NCI-H510A (cell line): ENCODE results near the gene CASTOR2.
A peak's percentile ranks its signal among the peaks of the same experiment; 100 is the strongest.
"Not testable (repeated sequence)": the region's sequence is repeated elsewhere in the genome, so short reads cannot be mapped to it uniquely, and the experiment has no call there.

Experiments
- DNase-seq: peaks from one replicate; lab custom pipeline; 2025; lab: John Stamatoyannopoulos, UW

CASTOR2 gene

GRCh38 chr7:74964511-74965119 is at the start of gene CASTOR2:
Gene CASTOR2 (plus strand): TSS chr7:74964705. CDS start chr7:74964986, 281 bp downstream.
- DNase-seq, result peak; percentile 11

- DNase-seq, result not testable (repeated sequence)
Observed at GRCh38 chr7:74922321-74922890, 42.1 kb upstream of the CASTOR2 start.

GRCh38 chr7:74923644-74924043 is 40.9 kb upstream of the CASTOR2 start:
- DNase-seq, result not testable (repeated sequence)

DNA sequence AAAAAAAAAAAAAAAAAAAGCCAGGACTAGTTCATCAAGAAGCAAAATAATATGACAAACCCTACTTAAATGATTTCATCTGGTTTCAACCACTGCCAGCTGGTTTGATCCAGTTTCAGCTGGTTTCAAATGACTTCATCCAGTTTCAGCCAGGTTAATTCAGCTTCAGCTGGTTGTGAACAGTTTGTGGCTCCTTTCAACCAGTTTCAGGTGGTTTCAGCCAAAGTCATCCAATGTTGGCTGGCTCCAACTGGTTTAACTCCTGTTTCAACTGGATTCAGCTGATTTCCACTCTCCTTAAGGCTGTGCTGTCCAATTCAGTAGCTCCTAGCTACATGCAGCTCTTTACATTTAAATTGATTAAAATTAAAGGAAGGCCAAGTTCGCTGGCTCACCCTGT is 37.5 kb upstream of the CASTOR2 start:
- not testable (repeated sequence) for DNase-seq

DNA sequence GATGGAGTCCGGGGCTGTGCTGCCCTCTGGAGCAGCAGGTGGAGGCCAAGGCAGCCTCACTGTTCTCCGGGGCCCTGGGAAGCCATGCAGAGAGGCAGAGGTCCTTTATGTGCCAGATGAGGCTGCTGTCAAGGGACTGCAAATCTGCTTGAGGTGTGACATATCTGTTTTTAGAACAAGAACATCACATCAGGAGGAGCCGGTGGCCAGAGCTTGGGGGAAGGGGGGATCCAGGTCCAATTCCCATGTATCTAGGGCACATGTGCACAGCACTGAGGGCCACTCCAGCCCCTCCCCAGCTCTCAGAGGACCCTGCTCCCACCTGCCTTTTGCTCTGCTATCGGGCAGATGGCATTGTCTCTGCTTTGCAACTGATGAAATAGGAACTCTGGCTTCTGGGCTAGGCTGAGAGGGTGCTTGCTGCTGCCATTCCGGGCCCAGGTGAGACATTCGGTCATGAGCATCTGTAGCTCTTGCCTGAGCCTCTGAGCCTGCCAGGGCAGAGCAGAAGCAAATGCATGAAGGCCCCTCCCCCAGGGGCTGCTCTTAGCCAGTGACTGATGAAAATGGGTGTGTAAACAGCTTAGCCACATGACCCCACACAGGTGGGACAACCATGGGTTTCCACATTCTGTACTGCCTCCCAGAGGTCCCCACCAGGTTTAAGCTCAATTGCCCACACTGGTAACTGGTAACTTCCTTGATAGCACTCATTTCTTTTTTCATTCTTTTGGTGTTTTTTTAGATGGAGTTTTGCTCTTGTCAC is 32.8 kb upstream of the CASTOR2 start:
- not testable (repeated sequence) for DNase-seq

GRCh38 chr7:74939429-74939828 is 25.1 kb upstream of the CASTOR2 start:
- DNase-seq, result not testable (repeated sequence)

- DNase-seq, result not testable (repeated sequence)
Observed at GRCh38 chr7:74941302-74942069, 23.0 kb upstream of the CASTOR2 start.

DNA sequence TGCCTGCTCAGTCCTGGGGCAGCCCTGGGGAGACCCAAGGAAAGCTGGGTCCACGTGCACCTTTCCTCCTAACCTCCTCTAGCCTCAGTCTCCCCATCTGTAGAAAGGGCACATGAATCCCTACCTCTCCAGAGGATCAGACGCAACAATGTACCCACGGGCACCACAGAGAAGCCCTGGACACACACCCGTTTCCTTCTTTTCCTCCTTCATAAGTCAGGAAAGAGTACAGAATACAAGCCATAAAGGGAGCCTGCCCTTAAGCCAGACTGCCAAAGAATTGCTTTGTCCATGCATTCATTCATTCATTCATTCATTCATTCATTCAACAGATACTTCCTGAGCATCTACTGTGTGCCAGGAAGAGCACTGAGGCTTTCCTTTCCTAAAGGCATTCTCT is 20.6 kb upstream of the CASTOR2 start:
- not testable (repeated sequence) for DNase-seq

DNA sequence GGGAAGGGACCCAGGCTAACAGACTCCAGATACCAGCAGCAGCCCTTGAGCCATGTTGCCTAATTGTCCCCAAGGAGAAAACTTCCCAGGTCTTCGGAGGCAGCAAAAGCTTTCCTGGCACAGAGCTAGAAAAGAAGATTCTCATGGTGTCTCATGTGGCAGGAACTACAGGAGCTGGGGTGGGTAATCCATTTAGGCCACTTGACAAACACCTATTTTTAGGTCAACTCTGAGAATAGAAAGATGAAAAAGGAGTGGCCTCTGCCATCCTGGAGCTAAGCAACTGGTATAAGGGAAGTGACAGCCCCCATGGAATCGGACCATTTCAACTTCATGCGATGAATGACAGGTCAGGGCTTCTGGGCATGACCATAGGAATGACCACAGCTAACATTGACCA is 16.8 kb upstream of the CASTOR2 start:
- DNase-seq, result not testable (repeated sequence)

GRCh38 chr7:74953774-74954173 is 10.7 kb upstream of the CASTOR2 start:
- DNase-seq, result not testable (repeated sequence)

DNA sequence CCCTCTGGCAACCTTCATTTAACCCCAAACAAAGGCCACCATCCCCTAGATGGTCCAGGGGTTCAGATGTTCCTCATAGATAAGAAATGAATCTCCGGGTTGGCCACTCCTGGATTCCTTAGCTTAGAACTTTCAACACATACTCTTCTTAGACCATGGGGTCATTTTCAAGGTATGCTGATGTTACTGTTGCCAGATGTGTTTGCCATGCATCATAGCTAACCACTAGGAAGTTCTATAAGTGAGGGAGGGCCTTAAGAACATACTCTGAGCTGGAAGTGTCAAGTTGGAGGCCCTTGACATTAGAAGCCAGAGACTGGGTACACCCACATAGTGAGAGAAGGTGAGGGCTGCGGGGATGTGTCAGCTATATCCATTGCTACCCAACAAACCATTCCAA is 6.2 kb upstream of the CASTOR2 start:
- DNase-seq, result not testable (repeated sequence)

DNA sequence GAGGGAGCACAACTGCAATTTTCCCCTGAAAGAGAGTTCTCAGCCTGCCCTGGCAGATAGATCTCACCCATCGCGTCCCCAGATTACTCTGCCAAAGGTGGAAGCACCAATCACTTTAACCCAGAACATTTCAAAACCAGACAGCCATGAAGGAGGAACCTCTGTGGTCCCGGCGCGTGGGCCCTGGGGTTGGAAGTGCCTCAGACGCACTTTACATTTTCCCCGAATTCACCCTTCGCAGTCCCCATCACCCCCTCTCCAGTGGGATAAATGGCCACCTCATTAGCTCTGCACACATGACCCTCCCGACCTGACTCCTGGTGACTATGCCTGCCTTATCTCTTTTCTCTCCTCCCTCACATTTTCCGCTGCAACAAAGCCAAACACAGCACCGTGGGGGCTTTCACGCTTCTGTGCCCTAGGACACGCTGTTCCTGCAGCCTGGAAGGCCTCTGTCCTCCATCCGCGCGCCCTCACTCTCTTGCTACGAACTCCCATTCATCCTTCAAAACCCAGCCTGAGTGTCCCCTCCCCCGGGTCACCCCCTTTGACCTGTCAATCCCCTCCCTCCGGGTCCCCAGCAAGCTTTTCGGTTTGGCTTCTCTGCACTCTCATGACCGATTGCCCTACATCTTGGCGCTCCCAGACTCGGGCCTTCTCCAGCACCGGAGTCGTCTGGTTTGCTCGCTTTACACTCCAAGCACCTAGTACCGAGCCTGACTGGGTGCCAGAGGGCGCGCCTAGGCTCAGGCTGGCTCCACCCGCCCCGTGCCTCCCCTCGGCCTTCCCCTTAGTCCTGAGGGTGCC is 598 bp upstream of the CASTOR2 start:
- DNase-seq, result not testable (repeated sequence)

- DNase-seq, result not testable (repeated sequence)
Observed at GRCh38 chr7:74966208-74966854, 1.8 kb downstream of the CASTOR2 start.

DNA sequence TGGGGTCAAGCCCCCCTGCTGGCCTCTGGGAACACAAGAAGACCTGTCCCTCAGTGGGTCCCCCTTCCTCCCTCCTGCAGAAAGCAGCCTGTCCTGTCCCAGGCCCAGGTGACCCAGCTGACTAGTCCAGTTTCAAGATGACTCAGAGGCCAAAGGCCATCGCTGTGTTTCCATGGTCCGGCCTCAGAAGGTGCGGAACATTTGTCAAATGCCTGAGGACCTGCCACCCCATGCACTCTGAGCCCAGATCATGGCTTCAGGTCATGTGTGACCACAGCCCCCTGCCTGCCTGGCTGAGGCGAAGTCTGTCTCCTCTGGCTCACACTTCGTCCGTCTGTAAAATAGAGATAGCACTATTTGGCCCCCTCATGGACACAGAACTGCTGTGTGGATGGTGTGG is 2.4 kb downstream of the CASTOR2 start:
- not testable (repeated sequence) for DNase-seq

- not testable (repeated sequence) for DNase-seq
Observed at GRCh38 chr7:74971431-74971830, 6.9 kb downstream of the CASTOR2 start.

GRCh38 chr7:74972377-74972776 is 7.9 kb downstream of the CASTOR2 start:
- DNase-seq, result not testable (repeated sequence)

GRCh38 chr7:74975959-74976358 is 11.5 kb downstream of the CASTOR2 start:
- DNase-seq, result not testable (repeated sequence)

GRCh38 chr7:74977523-74977922 is 13.0 kb downstream of the CASTOR2 start:
- DNase-seq, result not testable (repeated sequence)

GRCh38 chr7:74988436-74988835 is 23.9 kb downstream of the CASTOR2 start:
- DNase-seq, result not testable (repeated sequence)

DNA sequence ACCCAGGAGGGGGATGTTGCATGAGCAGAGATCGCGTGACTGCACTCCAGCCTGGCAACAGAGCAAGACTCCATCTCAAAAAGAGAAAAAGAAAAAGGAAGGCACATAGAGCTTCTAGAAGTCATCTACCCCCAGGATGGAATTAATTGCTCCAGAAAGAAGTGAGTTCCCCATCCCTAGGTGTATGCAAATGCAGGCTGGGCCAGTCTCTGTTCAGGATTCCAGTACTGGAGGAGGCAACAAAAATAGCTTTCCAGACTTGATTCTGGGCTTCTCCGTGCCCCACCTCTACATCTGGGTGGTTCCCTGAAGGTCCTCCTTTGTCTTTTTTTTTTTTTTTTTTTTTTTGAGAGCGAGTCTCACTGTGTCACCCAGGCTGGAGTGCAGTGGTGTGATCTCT is 28.6 kb downstream of the CASTOR2 start:
- no peak for DNase-seq
